GM18868 (cell line): Measurements from ENCODE around the gene ZNF316.
"Not testable (repeated sequence)": the region's sequence is repeated elsewhere in the genome, so short reads cannot be mapped to it uniquely, and the experiment has no call there.

Source experiments
- ATAC-seq: cut with Tn5 transposase; IDR thresholded peaks from one replicate; pipeline ENCODE4 v1.9.1; 2021; ENCODE audit warnings: mild to moderate bottlenecking, moderate library complexity; ENCODE audit not compliant: unreplicated experiment

Gene ZNF316

DNA sequence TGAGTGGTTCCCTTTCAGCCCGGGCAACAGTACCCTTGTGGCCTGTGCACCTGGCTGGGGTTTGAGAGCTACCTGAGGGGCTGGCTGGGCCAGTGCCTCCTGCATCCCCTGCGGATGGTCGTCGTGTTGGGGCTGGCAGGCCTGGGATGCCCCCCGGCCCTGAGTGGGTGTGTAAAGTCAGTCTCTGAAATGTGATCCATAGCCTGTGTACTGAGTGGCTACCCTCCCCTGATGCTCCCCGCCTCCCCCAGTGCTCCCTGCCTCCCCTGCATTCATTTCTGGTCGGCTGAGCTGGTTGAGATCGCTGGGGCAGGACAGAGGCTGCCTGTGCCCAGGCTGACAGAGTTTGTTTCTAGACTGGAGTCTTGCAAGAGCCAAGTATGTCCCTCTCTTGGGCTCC is 9.3 kb downstream of the ZNF316 start:
- no peak for ATAC-seq

DNA sequence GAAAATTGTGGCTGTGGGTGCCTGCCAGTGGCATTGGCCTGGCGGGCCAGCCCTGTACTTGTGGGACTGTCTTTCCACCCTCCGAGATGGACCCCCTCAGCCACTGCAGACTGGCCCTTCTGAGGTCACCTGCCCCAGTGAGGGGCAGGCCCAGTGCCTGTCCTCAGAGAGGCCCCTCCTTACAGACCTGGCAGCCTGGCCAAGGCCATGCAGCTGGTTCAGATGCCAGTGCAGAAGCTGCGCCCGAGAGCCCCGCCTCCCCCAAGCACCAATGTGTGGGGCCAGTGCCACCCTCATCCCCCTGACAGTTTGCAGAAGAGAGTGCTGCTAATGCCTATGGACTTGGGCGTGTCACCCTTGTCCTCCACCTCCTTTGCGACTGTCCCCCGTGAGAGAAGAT is 10.0 kb downstream of the ZNF316 start:
- no peak for ATAC-seq

DNA sequence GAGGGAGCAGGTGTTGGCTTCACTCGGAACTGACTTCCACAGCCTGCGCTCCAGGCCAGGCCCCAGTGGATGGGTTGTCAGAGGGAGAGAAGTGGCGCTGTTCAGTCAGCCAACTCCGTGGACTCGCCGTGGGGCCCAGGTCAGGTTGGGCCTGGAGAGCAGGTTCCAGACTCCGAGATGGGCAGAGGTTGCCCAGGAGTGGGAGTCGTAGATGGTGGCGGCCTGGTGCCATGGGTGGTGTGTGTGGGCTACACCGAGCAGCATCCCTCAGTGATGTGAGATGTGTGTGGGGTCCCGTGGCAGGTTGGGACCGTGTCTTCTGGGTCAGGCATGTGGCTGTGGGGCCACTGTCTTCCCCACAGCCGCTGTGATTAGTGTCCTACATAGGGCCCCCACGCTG is 10.4 kb downstream of the ZNF316 start:
- ATAC-seq = no peak

DNA sequence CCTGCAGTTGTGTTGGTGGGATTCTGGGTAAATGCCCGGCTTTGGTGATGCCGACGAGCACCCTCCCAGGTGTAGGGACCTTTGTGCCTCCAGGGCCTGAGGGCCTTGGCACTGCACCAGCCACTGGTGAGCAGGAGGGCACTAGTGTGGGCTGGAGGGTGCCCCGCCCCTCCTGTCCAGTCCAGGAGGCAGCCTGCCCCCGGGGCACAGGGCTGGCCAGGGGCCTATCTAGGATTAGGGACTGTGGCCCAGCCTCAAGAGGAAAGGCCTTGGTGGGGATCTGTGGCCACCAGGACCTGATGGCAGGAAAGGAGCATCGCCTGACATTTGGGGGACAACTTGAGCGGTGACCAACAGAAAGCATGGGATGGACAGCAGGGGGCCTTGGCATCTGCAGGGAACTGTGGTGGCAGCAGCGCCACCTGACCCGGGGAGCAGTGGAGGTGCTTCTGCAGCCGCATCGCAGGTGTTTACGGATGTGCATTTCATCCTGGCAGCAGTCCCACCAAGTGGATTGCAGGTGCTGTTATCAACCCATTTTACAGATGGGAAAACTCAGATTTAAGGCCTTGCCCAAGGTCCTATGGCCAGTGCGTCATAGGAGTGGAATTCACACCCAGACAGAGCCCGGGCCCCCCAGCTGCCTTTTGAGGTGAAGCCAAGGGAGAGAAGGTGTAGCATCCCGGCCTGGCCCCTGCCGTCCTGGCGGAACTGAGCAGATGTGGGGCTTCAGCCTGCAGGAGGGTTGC is 11.1 kb downstream of the ZNF316 start:
- ATAC-seq = no peak

DNA sequence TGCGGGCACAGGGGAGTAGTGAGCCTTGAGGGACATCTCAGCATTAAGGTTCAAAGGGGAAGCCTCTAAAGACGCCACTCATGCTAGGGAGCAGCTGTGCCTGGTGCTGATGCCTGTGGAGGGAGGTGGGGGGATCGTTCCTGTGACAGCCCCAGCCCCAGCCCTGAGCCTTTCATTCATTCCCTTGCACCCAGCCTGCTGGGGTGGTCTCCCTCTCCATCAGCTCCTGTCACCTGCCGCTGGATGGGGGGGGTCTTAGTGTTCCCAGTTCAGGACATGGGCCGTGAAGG is 11.6 kb downstream of the ZNF316 start:
- ATAC-seq = no peak

DNA sequence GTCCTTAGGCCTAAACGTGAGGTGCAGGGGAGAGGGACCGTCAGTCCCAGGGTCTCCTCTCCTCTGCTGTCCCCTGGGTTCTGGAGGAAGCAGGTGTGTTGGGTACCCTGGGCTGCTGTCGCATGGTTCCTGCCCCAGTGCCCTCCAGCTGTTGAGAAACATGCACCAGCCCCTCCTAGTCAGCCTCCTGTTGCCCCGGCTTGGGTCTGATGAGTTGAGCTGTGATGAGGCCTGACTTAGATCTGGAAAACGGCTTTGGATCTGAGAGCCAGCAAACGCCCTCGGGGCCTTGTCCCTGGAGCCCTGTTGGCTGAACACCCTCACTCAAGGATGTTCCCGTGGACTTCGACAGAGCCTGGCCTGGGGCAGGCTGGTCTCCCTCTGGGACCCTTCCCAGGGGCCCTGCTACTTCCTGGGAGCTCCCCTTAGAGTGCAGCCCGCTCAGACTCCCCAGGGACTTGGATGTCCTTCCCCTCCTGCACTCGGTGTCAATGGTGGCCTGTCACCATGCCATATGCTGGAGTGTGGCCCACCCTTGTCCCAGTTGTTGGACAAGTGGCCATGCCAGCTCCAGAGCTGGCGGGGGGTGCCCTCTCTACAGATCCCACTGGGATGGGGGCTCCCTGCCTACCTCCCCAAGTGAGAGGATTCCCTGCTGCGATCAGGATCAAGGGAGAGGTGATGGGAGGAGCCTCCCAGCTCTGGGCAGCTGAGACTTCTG is 12.3 kb downstream of the ZNF316 start:
- no peak for ATAC-seq

DNA sequence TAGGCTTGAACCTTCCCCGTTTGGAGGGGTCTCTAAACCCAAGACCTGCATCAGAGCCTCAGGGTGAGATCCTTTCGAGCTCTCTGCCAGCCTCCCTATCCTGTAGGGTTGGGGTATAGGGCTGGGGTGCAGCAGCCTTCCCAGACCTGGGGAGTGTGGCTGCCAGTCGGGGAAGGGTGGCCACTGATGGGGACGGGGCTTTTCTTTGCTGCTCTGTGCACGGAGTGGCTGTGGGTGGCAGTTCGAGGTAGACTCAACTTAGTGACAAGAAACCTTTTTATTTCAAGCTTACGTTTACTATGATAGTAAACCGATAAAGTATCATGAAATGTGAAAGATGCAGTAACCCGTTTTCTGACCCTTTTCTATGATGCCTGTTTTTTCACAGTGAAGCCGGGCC is 13.0 kb downstream of the ZNF316 start:
- no peak for ATAC-seq

DNA sequence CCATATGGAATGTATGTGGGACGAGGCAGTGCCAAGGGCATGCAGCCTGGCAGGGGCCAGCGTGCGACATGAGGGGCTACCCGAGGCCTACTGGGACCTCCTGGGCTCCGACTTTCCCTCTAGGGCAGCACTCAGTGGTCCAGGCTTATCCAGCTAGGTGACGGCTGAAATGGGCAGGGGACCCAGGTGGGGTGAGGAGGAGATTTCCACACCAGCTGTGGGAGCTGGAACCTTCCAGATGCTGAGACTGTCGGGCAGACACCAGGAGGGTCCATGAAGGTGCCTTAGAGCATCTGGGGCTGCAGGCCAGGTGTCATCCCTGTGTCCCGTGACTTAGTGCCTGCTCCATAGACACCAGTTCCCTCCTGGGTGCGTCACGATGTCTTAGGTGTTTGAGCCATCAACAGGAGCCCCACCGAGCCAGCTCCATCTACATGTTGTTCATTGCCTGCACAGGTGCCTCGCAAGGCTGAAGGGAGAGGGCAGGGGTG is 13.4 kb downstream of the ZNF316 start:
- no peak for ATAC-seq

DNA sequence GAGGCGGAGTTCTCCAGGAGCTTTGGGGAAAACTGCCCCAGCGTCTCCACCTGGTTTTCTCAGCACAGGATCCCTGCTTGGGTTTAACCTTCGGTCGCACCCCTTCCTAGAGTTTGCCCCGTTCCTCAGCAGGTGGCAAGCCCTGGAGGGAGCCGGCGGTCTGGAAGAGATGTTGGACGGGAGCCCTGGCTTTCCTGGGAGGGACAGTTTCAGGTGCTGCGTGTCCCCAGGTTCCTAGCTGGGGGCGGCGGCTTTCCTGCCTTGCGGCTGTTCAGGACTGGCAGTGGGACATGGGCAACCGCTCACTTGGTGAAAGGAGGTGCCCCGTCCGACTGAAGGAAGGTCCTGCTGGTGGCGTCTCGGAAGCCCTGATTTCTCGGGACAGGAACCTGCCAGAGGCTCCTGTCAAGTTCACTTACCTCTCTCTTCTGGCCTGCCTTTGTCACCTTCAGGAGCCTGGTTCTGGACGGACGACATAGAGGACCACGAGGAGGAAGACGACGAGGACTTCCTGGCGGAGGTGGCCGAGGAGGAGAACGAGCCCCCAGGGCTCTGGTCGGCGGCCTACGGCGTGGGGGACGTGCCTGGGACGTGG is 14.8 kb downstream of the ZNF316 start:
- ATAC-seq = no peak

DNA sequence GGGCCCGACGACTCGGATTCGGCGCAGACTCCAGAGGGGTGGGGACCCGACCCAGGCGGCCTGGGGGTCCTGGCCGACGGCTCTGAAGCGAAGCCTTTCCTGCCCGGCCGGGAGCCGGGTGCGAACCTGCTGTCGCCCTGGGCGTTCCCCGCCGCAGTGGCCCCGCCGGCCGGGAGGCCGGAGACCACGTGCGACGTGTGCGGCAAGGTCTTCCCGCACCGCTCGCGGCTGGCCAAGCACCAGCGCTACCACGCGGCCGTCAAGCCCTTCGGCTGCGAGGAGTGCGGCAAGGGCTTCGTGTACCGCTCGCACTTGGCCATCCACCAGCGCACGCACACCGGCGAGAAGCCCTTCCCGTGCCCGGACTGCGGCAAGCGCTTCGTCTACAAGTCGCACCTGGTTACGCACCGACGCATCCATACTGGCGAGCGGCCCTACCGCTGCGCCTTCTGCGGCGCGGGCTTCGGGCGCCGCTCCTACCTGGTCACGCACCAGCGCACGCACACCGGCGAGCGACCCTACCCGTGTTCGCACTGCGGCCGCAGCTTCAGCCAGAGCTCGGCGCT is 15.4 kb downstream of the ZNF316 start:
- ATAC-seq = no peak

DNA sequence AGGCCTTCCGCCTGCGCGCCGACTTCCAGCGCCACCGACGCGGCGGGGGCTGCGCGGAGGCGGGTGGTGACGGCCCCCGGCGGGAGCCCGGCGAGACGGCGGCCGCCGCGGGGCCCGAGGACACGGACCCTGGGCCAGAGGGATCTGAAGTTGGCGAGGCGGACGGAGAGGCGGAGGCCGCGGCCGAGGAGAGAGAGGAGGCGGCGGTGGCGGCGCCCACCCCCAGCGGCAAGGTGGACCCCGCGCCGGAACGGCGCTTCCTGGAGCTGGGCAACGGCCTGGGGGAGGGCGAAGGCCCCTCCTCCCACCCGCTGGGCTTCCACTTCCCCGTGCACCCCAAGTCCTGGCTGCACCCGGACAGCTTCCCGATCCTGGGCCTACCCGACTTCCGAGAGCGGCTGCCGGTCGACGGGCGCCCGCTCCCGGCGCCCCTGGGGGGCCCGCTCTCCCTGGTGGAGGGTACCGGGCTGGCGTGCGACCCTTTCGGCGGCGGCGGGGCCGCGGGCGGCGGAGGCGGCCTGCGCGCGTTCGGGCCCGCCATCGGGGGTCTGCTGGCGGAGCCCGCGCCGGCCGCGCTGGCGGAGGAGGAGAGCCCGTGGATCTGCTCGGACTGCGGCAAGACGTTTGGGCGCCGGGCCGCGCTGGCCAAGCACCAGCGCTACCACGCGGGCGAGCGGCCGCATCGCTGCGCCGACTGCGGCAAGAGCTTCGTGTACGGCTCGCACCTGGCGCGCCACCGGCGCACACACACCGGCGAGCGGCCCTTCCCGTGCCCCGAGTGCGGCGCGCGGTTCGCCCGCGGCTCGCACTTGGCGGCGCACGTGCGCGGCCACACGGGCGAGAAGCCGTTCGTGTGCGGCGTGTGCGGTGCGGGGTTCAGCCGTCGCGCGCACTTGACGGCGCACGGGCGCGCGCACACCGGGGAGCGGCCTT is 16.2 kb downstream of the ZNF316 start:
- ATAC-seq = no peak

DNA sequence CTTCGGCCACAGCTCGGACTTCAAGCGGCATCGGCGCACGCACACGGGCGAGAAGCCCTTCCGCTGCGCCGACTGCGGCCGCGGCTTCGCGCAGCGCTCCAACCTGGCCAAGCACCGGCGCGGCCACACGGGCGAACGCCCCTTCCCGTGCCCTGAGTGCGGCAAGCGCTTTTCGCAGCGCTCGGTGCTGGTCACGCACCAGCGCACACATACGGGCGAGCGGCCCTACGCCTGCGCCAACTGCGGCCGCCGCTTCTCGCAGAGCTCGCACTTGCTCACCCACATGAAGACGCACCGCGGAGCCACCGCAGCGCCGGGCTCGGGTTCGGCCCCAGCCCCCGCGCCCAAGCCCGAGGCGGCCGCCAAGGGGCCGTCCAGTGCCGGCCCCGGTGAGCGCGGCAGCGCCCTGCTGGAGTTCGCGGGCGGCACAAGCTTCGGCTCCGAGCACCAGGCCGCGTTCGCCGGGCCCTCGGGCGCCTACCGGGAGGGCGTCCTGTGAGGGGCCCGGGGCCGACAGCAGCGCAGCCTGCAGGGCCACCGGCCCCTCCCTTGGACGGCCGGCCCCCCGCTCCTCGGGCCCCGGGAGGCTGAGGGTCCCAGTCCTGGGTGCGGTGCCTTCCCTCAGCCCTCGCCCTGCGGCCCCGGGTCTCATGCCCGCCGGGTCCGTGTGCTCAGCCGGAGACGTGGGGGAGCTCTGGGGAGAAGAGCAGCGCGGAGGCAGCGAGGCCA is 17.2 kb downstream of the ZNF316 start:
- no peak for ATAC-seq

DNA sequence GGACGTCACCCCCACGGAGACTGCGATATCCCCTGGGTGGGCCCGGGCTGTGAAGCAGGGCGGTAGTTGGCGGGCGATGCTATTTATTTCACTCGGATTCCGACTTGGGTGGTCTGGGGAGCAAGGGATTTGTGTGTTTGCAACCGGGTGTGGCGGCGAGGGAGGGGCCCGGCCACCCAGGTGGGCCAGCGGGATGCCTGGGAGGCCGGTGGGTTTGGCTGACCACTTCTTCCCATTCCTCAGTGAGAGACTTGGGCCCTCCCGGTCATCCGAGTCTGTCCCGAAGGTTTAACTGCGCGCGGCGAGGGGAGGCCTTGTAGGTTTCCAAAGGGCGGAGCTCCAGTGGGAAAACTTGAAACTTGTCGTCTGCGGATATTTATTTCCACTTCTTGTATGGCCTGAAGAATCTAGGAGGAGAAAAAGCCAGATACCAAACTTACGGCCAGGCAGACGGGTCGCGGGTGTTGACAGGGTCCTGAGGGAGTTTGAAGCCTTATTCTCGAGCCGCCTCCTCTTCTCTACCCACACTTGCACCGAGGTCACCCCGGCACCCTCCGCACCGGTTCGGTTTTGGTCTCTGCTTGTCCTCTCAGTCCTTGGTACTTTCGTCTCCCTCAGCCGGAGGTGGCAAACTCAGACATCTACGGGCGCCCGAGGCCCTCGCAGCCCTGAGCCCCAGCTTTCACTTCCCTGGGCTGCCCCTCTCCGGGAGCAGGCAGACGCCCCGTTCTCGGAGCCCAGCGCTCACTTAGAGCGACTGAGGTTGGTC is 17.9 kb downstream of the ZNF316 start:
- no peak for ATAC-seq

DNA sequence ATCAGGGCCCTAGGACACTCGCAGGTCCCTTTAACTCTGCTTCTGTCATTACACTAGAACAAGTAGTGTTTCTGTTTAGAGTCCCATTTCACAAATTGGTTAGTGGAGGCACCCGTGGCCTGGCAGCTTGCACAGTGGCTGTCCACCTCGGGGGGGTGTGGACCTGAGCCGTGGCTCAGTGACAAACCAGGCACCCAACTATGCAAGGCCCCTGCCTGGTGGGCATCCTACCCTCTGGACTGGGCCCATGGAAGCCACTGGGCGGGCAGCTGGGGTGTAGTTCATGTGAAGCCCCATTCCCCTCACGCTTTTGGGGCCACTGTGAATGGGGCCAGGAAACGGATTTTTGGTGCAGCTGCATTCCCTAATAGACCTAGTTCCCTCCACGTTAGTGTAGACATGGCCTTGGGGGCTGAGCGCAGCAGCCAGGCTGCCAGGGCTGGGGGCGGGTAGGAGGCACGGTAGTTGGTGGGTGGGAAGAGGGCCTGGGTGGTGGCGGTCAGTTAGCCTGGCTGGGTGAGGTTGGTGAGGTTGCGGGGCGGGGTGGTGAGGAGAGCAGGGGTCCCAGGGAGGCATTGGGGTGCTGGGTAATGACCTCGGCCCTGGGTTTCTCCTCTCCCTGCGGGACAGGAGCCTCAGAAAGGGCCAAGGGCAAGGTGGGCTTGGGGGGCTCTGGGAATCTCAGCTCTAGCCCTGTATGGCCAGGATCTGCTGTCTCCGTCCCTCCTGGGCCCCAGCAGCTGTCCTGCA is 18.7 kb downstream of the ZNF316 start:
- ATAC-seq = no peak

DNA sequence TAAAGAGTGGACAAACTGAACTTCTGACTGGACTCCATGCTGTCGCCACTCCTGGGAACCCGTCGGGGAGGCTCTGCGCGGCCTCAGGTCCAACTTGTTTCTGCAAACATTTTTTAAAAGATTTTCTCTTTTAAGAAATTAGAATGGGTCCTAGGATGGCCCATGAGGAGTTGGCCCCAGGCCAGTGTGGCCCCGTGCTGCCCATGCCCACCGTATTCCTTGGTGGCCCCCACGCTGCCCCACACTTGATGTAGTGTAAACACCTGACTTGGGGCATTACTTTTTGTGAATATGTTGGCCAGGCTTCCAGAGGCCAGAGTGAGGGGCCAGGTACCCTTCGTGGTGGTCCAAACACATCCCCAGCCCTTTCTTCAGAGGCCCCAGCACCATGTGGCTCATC is 19.3 kb downstream of the ZNF316 start:
- ATAC-seq = no peak

DNA sequence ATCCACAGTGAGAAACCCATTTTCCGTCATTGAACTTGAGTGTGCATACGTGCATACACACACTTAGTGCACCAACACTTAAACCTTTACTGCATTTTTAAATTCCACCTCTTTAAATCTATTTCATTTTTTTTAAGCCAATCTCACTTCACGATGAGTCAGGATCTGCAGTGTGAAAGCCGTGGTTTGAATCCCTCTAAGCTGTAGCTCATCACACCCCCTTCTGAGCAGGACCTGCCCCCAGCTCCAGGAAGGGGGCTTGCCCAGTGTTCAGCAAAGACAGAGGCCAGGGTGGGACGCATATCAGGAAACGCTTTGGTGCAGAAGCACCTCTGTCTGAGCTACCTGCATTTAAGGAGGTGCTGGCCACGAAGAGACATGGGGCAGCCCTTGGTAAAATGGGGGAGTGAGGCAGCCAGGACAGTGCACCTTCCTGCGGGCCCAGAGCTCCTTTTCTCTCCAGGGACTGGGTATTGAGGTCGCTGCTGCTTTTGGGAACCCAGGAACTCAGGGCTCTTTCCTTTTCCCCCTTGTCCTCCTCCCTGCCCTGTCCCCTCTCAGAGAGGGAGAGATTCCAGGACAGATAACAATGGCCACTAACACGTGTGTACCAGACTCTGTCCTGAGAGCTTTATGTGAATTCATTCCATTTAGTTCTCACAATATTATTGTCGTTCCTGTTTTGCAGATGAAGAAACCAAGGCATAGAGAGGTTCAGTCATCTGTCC is 21.7 kb downstream of the ZNF316 start:
- no peak for ATAC-seq

DNA sequence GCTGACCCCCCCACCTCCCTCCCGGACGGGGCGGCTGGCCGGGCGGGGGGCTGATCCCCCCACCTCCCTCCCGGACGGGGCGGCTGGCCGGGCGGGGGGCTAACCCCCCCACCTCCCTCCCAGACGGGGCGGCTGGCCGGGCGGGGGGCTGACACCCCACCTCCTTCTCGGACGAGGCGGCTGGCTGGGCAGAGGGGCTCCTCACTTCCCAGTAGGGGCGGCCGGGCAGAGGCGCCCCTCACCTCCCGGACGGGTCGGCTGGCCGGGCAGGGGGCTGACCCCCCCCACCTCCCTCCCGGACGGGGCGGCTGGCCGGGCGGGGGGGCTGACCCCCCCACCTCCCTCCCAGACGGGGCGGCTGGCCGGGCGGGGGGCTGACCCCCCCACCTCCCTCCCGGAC is 33.7 kb downstream of the ZNF316 start:
- not testable (repeated sequence) for ATAC-seq

DNA sequence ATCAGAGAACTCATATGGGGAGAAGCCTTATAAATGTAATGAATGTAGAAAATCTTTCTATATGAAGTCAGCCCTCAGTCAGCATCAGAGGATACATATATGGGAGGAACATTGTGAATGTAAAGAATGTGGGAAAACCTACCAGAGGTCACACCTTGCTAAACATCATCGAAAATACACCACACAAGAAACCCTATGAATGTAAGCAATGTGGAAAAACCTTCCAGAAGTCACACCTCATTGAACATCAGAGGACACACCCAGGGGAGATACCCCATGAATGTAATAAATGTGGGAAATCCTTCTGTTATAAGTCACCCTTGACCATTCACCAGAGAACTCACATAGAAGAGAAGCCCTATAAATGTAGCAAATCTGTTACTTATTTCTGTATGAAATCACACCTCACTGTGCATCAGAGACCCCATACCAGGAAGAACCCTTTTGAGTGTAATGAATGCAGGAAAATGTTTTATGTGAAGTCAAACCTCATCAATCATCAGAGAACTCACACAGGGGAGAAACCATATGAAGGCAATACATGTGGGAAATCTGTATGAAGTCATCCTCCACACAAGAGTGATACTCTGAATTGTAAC is 38.8 kb downstream of the ZNF316 start:
- ATAC-seq = no peak
